ENCODE data around the gene HPD.

The HPD gene

DNA sequence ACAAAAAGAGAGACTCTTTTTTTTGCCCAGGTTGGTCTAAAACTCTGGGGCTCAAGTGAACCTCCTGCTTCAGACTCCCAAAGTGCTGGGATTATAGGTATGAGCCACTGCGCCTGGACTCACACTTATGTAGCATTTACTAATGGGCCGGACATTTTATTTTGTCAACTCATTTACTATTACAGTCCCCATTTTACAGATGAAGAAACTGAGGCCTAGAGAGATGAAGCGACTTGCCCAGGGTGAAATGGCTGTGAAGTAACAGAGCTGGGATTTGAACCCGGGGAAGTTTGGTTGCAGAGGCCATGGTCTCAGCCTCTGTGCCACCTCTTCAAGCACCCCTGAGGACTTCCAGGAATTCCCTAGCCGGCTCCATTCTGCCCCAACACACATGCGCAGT is 9.4 kb downstream of the HPD start:
- H3K4me3 ChIP-seq (ENCODE audit: low read length) = no peak overlapping the region
- TF ChIP-seq, protein P1, sequence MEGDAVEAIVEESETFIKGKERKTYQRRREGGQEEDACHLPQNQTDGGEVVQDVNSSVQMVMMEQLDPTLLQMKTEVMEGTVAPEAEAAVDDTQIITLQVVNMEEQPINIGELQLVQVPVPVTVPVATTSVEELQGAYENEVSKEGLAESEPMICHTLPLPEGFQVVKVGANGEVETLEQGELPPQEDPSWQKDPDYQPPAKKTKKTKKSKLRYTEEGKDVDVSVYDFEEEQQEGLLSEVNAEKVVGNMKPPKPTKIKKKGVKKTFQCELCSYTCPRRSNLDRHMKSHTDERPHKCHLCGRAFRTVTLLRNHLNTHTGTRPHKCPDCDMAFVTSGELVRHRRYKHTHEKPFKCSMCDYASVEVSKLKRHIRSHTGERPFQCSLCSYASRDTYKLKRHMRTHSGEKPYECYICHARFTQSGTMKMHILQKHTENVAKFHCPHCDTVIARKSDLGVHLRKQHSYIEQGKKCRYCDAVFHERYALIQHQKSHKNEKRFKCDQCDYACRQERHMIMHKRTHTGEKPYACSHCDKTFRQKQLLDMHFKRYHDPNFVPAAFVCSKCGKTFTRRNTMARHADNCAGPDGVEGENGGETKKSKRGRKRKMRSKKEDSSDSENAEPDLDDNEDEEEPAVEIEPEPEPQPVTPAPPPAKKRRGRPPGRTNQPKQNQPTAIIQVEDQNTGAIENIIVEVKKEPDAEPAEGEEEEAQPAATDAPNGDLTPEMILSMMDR (IDR thresholded peaks at IDR 0.05; ENCODE audit: insufficient read depth, low read depth, low read length, missing control alignments) = no peak
- no peak for DNase-seq (ENCODE audit: low read depth)

DNA sequence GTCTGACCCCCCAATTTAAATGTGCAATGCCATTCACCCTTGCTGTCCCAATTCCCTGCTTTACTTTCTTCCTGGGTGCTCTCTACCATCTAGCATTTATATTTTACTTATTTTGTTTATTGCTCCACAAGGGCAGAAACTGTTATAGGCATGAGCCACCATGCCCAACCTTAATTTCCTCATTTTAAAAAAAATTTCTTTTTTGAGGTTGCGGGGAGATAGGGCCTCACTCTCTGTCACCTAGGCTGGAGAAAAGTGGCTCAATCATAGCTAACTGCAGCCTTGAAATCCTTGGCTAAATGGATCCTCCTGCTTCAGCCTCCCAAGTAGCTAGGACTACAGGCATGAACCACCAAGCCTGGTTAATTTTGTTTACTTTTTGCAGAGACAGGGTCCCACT is 13.0 kb downstream of the HPD start:
- DNase-seq (ENCODE audit: low read depth) = no peak
- H3K4me3 ChIP-seq (ENCODE audit: low read length) = no peak overlapping the region
- TF ChIP-seq, protein P1 (IDR thresholded peaks at IDR 0.05; ENCODE audit: insufficient read depth, low read depth, low read length, missing control alignments) = no peak

DNA sequence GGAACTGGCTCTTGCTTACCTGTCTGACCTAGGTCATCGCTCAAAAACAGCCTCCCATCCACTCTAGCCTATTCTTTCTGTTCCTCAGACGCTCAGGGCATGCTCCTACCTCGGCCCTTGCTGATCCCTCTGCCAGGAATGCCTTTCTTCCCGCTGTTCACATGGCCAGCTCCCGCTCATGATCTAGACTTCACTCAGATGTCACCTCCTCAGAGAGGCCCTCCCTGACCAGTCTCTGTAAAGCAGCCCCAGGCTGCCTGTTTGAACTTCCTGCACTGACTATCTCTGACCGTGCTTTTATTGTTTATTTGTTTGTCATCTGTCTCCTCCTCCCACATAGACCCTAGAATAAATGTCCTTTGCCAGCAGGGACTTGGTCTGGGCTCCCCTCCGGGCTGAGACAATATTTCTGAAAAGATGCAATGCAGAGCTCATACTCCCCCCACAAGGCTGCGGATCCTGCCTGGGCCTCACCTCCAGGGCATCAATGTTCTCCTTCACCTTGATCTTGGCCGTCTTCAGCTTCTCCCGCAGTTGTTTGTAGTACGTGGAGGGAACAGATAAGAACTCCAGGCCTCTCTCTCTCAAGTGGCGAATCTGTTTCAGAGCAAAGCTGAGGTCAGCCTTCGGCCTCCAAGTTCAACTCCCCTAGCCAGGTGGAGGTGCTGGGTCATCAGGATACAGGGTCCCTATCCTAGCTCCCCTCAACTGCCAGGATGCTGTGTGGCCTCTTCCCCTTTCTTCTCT is 15.2 kb downstream of the HPD start:
- TF ChIP-seq, protein P1 (IDR thresholded peaks at IDR 0.05; ENCODE audit: insufficient read depth, low read depth, low read length, missing control alignments) = no peak
- DNase-seq (ENCODE audit: low read depth) = no peak
- H3K4me3 ChIP-seq (ENCODE audit: low read length) = no peak overlapping the region

DNA sequence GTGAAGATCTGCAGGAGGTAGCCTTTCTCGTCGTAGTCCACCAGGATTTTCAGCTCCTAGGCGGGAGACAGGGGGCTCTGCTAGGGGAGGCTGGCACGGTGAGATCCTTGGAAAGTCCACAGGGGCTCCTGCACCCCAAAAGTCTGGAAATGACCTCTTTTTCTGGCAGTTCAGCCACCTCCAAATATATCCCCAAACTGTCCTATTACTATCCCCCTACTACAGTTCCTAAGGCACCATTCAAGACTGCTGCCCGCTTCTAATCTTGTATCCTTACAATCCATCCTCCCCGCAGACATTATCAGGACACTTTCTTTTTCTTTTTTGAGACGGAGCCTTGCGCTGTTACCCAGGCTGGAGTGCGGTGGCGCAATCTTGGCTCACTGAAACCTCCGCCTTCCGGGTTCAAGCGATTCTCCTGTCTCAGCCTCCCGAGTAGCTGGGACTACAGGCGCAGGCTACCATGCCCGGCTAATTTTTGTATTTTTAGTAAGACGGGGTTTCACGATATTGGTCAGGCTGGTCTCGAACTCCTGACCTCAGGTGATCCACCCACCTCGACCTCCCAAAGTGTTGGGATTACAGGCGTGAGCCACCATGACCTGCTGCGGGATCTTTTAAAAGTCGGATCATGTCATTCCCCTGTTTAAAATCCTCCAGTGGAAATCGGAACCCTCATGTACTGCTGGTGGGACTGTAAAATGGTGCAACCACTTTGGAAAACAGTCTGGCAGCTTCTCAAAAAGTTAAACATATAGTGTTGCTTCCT is 18.5 kb downstream of the HPD start:
- DNase-seq (ENCODE audit: low read depth) = no peak
- H3K4me3 ChIP-seq (ENCODE audit: low read length) = peak overlapping the region; percentile 72
- TF ChIP-seq, protein P1 (IDR thresholded peaks at IDR 0.05; ENCODE audit: insufficient read depth, low read depth, low read length, missing control alignments) = no peak

DNA sequence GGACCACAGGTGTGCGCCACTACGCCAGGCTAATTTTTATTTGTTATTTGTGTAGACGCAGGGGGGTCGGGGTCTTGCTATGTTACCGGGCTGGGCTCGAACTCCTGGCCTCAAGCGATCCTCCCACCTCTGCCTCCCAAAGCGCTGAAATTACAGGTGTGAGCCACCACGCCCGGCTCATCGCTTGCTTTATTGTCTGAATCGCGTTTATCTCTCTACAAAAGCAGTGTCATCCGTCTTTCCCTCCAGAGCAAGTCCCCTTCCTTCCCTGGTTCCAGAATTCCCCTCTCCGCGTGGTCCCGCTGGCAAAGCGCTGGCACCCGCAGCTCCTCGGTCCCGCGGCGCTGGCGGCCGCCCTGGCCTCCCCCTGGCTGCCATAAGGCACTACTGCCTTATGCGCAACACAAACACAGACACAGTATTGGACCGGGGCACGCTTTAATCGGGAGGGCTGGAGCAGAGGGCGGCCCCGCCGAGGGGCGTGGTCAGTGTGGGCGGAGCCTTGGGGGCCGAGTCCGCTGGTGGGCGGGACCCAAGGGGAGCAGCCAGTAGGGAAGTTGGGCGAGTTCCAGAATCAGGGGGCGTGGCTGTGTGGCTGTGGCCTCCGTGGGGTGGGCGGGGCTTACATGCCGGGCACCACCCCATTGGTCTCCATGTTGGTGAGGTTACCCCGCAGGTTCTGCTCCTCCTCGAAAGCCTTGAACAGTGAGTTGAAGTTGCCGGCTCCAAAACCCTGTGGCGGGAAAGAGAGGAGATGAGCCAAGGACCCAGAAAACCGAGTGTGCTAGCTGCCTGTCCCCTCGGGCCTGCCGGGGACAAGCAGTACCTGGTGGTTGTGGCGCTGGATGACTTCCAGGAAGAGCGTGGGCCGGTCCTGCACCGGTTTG is 19.3 kb downstream of the HPD start:
- DNase-seq (ENCODE audit: low read depth) = peak; percentile 98
- TF ChIP-seq, protein P1 (IDR thresholded peaks at IDR 0.05; ENCODE audit: insufficient read depth, low read depth, low read length, missing control alignments) = peak; percentile 17
- peak overlapping the region; percentile 72 for H3K4me3 ChIP-seq (ENCODE audit: low read length)

DNA sequence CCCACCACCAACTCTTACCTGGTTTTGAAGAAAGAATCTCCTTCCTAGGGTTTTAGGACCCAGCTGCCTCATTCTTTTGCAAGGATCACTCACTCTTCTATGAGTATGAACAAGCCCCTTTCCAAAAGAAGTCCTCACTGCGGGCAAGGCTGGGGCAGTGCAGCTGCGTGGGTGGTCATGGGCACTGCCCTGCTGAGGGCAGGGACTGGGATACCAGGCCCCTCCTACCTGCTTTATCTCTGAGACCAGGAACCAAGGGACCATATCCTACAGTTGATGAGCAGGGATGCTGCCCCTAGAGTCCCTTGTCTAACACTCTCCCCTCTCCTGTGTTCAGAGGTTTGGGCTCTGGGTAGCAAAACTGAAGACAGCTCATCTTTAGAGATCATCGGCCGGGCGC is 20.5 kb downstream of the HPD start:
- DNase-seq (ENCODE audit: low read depth) = peak; percentile 41

More for the DNA sequence above, 20.5 kb downstream of the HPD start:
- TF ChIP-seq, protein P1 (IDR thresholded peaks at IDR 0.05; ENCODE audit: insufficient read depth, low read depth, low read length, missing control alignments) = no peak
- no peak overlapping the region for H3K4me3 ChIP-seq (ENCODE audit: low read length)
